NCI-H1694 treated with DMSO at 0.1 percent for 48 hours (cell line): ENCODE results near the gene PGAM1.
"Not testable (repeated sequence)": the region's sequence is repeated elsewhere in the genome, so short reads cannot be mapped to it uniquely, and the experiment has no call there.

Experiments used
- DNase-seq: peaks from one replicate; lab custom pipeline; 2025; lab: John Stamatoyannopoulos, UW

Gene PGAM1

DNA sequence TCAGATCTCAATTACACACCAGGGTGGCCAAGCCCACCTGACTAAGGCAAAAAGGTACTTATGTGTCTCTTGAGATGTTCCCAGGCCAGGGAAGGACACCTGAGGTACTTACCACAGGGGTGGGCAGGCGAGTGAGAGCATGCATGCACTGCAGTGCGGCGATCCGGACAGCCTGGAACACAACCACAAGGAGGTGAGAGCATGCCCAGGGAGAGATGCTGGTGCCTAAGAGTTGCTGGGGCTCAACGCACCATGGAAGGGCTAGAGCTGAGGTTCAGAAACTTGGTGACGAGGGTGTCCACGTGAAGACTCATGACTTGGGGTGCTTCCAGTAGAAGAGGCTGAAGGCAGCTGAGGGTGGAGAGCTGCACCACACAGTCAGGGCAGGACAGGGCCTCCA is 33.1 kb downstream of the PGAM1 start:
- no peak for DNase-seq

DNA sequence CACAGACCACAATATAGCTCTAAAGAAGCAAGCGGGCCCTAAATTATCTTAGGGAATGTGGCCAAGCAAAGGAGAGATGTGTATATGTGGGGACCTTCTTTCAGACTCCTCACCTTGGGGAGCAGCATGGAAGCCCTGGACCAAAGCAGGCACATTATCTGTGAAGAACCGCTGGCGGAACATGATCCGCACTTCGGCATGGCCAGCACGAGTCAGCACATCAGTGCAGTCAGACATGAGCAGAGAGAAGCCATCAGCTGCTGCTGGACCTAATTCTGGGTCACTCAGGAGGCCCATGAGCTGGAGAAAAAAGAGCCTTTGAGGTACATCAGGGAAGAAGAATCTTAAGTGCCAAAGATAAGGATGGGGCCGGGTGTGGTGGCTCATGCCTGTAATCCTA is 33.9 kb downstream of the PGAM1 start:
- DNase-seq = no peak

DNA sequence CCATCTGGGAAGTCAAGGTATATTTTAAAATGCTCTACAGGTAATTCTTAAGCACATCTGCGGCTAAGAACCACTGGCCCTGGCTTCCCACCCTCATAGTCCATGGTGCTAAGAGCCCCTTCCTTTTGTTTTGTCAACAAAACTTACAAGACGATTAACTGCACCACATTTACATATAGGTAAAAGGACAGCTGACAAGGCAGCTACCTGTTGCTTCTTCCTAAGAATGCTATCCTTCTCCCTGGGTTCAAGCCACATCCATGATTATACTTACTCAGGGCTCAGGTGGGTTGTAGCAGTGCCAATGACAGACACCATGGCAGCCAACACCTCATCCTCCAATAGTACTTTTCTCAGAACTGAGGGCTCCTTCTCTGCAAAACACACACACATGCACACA is 36.3 kb downstream of the PGAM1 start:
- no peak for DNase-seq

DNA sequence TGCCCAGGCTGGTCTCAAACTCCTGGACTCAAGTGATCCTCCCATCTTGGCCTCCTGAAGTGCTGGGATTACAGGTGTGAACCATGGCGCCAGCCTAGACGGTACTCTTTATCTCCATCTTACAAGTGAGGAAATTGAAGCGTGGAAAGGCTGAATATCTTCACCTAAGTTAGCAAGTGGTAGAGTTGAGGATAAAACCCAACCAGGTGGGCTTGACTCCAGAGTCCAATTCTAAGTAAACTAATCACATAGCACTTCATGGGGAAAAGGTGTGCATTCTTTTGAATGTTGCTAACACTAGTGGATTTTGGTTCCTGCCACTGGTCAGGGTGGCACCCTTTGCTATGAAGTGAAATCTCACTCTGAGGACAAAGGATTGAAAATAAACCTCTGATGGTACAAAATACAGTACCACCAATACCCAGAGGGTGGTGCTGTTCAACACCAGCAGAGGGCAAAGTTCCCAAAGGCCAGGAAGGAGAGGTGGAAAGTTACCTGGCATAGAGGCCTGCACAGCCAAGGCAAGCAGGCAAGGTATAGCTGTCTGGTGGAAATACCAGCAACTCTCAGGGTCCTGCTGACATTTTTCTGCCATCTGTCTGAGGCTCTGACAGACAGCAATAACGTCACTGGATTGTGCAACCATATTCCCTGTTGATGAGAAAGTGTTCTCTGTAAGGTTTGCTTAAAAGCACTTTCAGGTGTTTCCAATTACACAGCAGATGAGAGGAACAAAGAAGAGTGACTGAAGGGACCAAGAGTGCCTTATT is 37.6 kb downstream of the PGAM1 start:
- DNase-seq = peak; percentile 37

DNA sequence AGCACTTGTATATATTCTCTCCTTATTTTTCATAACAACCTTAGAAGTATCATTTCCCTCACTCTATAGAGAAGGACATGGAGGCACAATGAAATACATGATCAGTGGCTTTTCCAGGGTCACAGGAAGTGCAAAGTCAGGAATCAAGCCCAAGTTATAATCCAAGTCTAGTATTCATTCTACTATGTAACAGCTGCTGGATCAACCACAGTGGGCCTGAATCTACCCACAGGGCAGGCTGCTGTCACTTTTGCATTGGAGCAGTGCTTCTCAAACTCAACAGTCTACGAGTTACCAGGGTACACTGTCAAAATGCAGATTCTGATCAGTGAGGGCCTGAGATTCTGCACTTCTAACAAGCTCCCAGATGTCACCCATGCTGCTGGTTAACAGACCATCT is 38.2 kb downstream of the PGAM1 start:
- DNase-seq = no peak

DNA sequence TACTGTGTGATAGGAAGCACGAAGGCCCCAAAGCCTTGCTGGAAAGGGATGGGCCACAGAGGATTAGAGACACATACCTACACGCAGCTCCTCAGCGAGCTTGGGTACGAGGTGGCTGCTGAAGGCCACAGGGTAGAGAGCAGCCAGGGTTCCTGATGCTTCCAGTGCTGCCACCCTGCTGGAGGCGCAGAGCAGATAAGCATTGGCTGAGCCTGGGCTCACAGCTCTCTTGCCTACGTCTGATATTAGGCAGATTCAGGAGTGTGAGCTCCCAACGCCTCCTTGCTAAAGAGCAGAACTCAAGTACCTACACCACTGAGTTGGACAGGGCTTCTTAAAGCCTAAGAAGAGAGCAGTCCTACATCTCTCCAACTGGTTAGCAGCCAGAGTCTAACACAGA is 40.0 kb downstream of the PGAM1 start:
- no peak for DNase-seq

DNA sequence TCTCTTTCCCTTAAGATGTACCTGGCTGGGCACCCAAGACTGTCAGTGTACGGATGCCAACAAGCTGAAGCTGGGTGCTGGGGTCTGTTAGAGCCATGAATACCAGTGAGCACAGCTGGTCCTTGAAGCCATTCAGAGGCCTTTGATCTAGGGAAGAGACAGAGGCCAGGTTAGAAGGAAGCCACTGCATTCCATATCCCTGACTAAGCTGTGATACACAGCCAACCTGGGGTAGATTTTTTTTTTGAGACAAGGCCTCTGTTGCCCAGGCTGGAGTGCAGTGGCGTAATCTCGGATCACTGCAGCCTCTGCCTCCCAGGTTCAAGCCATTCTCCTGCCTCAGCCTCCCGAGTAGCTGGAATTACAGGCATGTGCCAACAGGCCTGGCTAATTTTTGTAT is 40.8 kb downstream of the PGAM1 start:
- DNase-seq = no peak

DNA sequence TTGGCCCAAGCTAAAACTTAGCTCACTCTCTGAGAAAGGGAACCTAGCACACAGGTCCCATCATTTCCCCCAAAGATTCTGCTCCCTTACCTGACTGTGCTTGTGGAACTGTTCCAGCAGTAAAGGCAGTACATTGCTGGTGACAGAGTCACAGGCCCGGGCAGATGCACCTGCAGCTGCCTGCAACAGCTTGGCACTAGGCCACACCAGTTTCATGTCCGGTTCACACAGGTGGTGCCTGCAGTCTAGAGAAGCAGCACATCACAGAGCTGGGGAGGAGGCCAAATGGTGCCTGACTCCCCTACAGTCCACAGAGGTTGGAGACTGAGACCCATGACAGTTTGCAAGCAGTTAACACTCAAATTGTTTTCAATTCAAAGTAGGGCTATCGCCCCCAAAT is 42.2 kb downstream of the PGAM1 start:
- DNase-seq = no peak

DNA sequence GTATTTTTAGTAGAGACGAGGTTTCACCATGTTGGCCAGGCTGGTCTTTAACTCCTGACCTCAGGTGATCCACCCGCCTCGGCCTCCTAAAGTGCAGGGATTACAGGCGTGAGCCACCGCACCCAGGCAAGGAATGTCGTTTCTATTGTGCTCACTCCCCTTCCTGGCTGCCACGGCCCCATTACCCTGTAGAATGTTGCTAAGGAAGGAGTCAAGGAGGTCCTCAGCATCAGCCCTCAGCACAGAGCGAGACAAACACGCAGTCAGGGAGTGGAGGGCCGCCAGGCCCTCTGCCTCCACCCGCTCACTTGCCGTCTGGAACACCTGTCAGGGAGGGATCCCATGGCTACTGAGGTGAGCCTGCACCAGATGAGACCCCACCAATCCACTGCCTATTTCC is 42.8 kb downstream of the PGAM1 start:
- not testable (repeated sequence) for DNase-seq

DNA sequence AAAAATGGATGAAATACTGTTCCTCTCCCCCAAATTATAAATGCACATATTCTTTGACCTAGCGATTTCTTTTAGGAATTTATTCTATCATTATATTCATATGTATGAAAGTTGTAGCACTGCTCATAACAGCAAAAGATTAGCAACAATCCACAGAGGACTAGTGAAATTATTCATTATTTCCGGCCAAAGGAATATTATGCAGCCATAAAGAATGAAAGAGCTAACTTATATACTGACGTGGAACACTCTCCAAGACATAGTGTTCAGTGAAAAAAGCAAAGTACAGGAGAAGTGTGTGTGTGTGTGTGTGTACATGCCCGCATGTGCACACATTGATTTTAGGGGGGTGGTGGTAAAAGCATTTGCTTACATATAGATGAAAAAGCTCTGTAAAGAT is 48.9 kb downstream of the PGAM1 start:
- no peak for DNase-seq

DNA sequence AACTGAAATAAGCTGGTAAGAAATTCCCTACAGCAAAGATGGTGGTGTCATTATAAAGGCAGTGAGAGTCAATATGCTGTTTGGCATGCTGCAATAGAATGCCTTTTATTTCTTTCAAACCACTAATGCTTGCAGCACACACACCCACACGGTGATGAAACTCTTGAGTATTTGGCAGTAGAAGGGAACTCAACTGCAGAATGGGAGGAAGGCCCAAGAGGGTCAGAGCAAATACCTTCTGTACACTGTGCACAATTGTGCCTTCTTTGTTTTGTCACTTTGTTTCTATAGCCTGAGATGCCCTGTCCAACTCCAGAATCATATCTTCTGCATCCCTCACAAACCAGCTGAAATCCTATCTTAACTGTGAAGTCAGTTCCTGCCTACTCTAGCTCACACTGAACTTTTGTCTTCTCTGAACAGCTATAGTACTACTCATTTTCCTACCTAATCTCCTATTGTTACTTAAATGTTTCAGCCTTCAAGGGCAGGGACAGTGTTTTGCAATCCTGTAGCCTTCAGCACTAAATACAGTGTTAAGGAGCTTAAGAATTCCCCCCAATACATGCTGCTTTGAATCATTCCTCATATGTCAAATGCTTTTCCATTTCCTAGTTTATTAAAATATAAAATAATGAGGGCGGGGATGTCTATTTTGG is 50.1 kb downstream of the PGAM1 start:
- no peak for DNase-seq

DNA sequence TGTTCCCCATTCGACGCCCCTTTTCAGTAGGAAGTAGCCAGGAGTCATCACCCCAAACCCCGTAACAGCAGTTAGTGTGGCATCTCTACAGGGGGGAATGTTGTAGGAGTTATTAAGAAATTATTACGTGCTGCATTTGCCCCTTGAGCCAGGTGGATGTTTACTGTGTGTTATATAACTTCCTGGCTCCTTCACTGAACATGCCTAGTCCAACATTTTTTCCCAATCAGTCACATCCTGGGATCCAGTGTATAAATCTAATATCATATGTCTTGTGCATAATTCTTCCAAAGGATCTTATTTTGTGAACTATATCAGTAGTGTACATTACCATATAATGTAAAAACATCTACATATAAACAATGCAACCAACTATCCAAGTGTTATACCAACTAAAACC is 53.4 kb downstream of the PGAM1 start:
- DNase-seq = not testable (repeated sequence)

DNA sequence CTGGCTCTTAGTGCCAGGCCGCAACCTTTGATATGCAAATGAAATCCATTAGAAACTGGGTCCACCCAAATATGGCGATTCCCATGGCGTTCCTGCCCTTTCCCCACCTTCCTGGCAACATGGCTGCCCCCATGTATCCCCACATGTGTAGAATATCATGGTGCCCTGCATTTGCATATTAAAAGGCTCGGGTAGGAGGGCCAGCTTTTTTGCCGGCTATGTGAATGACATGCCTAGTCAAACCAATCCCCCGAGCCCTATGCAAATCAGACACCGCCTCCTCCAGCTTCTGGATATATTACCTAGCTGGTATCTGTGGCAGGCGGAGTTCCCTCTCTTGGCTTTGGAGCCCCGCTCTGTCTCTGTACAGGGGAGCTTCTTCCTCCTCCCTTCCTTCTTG is 53.9 kb downstream of the PGAM1 start:
- DNase-seq = no peak

DNA sequence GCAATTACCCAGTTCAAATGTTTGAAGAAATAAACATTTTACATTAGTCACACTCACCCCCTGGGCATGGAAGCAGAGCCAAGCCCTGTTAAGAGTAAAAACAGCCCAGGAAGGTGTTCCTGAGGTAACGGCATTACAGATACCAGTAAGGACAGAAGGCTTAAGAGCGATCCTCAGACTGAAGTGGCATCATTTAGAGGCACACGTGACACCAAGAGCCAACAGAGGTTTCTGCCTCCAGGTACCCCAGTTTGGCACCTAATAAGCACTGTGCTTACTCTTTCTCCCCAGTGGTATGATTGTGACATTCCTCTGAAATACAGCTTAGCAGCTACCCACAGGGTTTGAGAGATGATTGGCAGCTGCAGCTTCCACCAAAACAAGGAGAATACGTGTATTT is 55.1 kb downstream of the PGAM1 start:
- DNase-seq = no peak

DNA sequence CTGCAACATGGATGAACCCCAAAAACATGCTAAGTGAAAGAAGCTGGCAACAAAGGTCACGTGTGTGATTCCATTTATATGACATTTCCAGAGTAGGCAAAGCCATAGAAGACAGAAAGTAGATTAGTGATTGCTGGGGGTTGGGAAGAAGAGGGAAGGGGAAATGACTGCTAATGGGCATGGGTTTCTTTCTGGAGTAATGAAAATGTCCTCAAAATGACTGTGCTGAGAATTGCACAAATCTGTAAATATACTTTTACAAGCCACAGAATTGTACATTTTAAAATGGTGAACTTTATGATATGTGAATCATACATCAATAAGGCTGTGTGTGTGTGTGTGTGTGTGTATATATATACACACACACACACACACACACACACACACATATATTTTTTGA is 56.4 kb downstream of the PGAM1 start:
- DNase-seq = no peak
